ENCODE results near the gene PCAT7. TPM values are rescaled to one million over a fixed set of nuclear protein-coding genes. Genes with fewer than 3 reads are reported as not detected.

Gene PCAT7
- total and polyA plus RNA-seq, 2 experiments from 2014 or later: 4.0 to 5.5 TPM

DNA sequence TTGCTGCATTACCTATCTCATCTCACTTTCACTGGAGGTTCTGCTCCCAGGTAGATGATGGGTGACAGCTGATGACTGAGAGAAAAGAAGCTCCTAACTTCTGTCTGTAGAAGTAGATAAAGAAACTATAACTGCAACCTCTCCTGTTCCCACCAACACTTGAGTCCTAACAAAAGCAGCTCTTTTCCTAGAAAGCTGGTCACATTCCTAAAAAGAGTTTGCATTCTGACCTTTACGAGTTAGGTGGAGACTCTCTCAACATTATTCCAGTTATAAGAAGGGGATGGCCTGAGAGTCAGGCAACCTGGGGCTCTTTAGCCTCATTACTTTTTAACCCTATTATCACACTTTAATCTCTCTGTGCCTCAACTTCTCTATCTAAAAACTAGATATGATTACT, 8.9 kb upstream of the PCAT7 start:
- peaks cover 9% of the 10 kb centered on the region; the same call in 2 of the 3 replicates for H3K36me3 Mint-ChIP-seq (ENCODE audit: low read depth)
- H3K4me3 Mint-ChIP-seq: no peak overlapping the region
- no peaks in the 10 kb centered on the region for H3K4me1 Mint-ChIP-seq
- TF ChIP-seq, protein P1, sequence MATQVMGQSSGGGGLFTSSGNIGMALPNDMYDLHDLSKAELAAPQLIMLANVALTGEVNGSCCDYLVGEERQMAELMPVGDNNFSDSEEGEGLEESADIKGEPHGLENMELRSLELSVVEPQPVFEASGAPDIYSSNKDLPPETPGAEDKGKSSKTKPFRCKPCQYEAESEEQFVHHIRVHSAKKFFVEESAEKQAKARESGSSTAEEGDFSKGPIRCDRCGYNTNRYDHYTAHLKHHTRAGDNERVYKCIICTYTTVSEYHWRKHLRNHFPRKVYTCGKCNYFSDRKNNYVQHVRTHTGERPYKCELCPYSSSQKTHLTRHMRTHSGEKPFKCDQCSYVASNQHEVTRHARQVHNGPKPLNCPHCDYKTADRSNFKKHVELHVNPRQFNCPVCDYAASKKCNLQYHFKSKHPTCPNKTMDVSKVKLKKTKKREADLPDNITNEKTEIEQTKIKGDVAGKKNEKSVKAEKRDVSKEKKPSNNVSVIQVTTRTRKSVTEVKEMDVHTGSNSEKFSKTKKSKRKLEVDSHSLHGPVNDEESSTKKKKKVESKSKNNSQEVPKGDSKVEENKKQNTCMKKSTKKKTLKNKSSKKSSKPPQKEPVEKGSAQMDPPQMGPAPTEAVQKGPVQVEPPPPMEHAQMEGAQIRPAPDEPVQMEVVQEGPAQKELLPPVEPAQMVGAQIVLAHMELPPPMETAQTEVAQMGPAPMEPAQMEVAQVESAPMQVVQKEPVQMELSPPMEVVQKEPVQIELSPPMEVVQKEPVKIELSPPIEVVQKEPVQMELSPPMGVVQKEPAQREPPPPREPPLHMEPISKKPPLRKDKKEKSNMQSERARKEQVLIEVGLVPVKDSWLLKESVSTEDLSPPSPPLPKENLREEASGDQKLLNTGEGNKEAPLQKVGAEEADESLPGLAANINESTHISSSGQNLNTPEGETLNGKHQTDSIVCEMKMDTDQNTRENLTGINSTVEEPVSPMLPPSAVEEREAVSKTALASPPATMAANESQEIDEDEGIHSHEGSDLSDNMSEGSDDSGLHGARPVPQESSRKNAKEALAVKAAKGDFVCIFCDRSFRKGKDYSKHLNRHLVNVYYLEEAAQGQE (IDR thresholded peaks at IDR 0.05; ENCODE audit: unreplicated experiment): no peak
- TF ChIP-seq POLR2AphosphoS5 (IDR thresholded peaks at IDR 0.05; ENCODE audit: low read depth) (no peak), ZNF114 (CRISPR knock-in tag; IDR thresholded peaks at IDR 0.05) (no peak), STAT1 (IDR thresholded peaks at IDR 0.05; ENCODE audit: unreplicated experiment) (no peak), ZNF331 (CRISPR knock-in tag; IDR thresholded peaks at IDR 0.05; ENCODE audit: low read depth) (no peak), EZH2phosphoT487 (IDR thresholded peaks at IDR 0.05; ENCODE audit: unreplicated experiment) (no peak), CREB1 (CRISPR knock-in tag; IDR thresholded peaks at IDR 0.05; ENCODE audit: low read depth) (no peak), NANOG (IDR thresholded peaks at IDR 0.05; ENCODE audit: borderline replicate concordance) (no peak), EZH2 (IDR thresholded peaks at IDR 0.05; ENCODE audit: low read depth, unreplicated experiment) (no peak), JUNB (IDR thresholded peaks at IDR 0.05; ENCODE audit: unreplicated experiment) (no peak)
- TF ChIP-seq, protein P2, sequence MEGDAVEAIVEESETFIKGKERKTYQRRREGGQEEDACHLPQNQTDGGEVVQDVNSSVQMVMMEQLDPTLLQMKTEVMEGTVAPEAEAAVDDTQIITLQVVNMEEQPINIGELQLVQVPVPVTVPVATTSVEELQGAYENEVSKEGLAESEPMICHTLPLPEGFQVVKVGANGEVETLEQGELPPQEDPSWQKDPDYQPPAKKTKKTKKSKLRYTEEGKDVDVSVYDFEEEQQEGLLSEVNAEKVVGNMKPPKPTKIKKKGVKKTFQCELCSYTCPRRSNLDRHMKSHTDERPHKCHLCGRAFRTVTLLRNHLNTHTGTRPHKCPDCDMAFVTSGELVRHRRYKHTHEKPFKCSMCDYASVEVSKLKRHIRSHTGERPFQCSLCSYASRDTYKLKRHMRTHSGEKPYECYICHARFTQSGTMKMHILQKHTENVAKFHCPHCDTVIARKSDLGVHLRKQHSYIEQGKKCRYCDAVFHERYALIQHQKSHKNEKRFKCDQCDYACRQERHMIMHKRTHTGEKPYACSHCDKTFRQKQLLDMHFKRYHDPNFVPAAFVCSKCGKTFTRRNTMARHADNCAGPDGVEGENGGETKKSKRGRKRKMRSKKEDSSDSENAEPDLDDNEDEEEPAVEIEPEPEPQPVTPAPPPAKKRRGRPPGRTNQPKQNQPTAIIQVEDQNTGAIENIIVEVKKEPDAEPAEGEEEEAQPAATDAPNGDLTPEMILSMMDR (conservative IDR thresholded peaks at IDR 0.05; ENCODE audit: low read depth in 2 of 2): no peak
- TF ChIP-seq, protein P3, sequence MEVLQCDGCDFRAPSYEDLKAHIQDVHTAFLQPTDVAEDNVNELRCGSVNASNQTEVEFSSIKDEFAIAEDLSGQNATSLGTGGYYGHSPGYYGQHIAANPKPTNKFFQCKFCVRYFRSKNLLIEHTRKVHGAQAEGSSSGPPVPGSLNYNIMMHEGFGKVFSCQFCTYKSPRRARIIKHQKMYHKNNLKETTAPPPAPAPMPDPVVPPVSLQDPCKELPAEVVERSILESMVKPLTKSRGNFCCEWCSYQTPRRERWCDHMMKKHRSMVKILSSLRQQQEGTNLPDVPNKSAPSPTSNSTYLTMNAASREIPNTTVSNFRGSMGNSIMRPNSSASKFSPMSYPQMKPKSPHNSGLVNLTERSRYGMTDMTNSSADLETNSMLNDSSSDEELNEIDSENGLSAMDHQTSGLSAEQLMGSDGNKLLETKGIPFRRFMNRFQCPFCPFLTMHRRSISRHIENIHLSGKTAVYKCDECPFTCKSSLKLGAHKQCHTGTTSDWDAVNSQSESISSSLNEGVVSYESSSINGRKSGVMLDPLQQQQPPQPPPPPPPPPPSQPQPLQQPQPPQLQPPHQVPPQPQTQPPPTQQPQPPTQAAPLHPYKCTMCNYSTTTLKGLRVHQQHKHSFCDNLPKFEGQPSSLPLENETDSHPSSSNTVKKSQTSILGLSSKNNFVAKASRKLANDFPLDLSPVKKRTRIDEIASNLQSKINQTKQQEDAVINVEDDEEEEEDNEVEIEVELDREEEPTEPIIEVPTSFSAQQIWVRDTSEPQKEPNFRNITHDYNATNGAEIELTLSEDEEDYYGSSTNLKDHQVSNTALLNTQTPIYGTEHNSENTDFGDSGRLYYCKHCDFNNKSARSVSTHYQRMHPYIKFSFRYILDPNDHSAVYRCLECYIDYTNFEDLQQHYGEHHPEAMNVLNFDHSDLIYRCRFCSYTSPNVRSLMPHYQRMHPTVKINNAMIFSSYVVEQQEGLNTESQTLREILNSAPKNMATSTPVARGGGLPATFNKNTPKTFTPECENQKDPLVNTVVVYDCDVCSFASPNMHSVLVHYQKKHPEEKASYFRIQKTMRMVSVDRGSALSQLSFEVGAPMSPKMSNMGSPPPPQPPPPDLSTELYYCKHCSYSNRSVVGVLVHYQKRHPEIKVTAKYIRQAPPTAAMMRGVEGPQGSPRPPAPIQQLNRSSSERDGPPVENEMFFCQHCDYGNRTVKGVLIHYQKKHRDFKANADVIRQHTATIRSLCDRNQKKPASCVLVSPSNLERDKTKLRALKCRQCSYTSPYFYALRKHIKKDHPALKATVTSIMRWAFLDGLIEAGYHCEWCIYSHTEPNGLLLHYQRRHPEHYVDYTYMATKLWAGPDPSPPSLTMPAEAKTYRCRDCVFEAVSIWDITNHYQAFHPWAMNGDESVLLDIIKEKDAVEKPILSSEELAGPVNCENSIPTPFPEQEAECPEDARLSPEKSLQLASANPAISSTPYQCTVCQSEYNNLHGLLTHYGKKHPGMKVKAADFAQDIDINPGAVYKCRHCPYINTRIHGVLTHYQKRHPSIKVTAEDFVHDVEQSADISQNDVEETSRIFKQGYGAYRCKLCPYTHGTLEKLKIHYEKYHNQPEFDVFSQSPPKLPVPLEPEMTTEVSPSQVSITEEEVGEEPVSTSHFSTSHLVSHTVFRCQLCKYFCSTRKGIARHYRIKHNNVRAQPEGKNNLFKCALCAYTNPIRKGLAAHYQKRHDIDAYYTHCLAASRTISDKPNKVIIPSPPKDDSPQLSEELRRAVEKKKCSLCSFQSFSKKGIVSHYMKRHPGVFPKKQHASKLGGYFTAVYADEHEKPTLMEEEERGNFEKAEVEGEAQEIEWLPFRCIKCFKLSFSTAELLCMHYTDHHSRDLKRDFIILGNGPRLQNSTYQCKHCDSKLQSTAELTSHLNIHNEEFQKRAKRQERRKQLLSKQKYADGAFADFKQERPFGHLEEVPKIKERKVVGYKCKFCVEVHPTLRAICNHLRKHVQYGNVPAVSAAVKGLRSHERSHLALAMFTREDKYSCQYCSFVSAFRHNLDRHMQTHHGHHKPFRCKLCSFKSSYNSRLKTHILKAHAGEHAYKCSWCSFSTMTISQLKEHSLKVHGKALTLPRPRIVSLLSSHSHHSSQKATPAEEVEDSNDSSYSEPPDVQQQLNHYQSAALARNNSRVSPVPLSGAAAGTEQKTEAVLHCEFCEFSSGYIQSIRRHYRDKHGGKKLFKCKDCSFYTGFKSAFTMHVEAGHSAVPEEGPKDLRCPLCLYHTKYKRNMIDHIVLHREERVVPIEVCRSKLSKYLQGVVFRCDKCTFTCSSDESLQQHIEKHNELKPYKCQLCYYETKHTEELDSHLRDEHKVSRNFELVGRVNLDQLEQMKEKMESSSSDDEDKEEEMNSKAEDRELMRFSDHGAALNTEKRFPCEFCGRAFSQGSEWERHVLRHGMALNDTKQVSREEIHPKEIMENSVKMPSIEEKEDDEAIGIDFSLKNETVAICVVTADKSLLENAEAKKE (CRISPR knock-in tag; IDR thresholded peaks at IDR 0.05): no peak
- TF ChIP-seq, protein P4, sequence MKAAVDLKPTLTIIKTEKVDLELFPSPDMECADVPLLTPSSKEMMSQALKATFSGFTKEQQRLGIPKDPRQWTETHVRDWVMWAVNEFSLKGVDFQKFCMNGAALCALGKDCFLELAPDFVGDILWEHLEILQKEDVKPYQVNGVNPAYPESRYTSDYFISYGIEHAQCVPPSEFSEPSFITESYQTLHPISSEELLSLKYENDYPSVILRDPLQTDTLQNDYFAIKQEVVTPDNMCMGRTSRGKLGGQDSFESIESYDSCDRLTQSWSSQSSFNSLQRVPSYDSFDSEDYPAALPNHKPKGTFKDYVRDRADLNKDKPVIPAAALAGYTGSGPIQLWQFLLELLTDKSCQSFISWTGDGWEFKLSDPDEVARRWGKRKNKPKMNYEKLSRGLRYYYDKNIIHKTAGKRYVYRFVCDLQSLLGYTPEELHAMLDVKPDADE (IDR thresholded peaks at IDR 0.05): no peak
- DNase-seq (ENCODE audit: low spot score): no peak
- Histone ChIP-seq H3K27me3 (ENCODE audit: insufficient read depth) (no peaks in the 10 kb centered on the region), H3K4me1 (ENCODE audit: insufficient read depth) (no peaks in the 10 kb centered on the region), H4K20me1 (replicated peaks; ENCODE audit: insufficient read depth) (no peaks in the 10 kb centered on the region), H3K4me3 (no peak overlapping the region), H3K79me2 (replicated peaks; ENCODE audit: insufficient read depth) (peaks cover 2% of the 10 kb centered on the region), H3K9me2 (ENCODE audit: insufficient read depth) (no peaks in the 10 kb centered on the region), H2AFZ (no peak overlapping the region), H3K27ac (ENCODE audit: low read depth) (no peak overlapping the region), H3F3A (replicated peaks; ENCODE audit: low read depth) (no peaks in the 10 kb centered on the region), H3K36me3 (ENCODE audit: insufficient read depth) (no peaks in the 10 kb centered on the region), H3K4me2 (no peak overlapping the region)
- H3K9me3 Mint-ChIP-seq: peaks cover 9% of the 10 kb centered on the region
- H3K27ac Mint-ChIP-seq: no peak overlapping the region
- no peak for ATAC-seq
- no peaks in the 10 kb centered on the region for H3K27me3 Mint-ChIP-seq (ENCODE audit: insufficient read depth, low read depth, poor library complexity)

All from GM23338 (cell line).